K562 (cell line): ENCODE data around the gene NAALAD2. TPM values are rescaled to one million over a fixed set of nuclear protein-coding genes. Genes with fewer than 3 reads are reported as not detected.
A peak's percentile ranks its signal among the peaks of the same experiment; 100 is the strongest.

Experiments
- ATF6 ChIP-seq: sonication (generic); formaldehyde crosslinking; IDR thresholded peaks from 2 replicates; pipeline ENCODE4 v1.4.0; 2020; ENCODE audit warnings: mild to moderate bottlenecking, missing genetic modification reagents
- CGGBP1 ChIP-seq: fragments of 250-450 bp; sonication (Bioruptor Pico); IDR thresholded peaks from 2 replicates; pipeline ENCODE4 v1.9.0; 2021; ENCODE audit warnings: mild to moderate bottlenecking
- GABPA ChIP-seq: fragments of 200-800 bp; sonication (Bioruptor generic); conservative IDR thresholded peaks from 2 replicates; pipeline ENCODE4 v1.6.1; 2016; ENCODE audit warnings: low read depth, missing genetic modification characterization, missing compliant biosample characterization
- GTF2E2 ChIP-seq: fragments of 200-800 bp; sonication (Bioruptor generic); IDR thresholded peaks from 2 replicates; pipeline ENCODE4 v1.6.1; 2016; ENCODE audit warnings: missing genetic modification characterization, missing compliant biosample characterization
- HDAC8 ChIP-seq: fragments of 450-650 bp; IDR thresholded peaks from 2 replicates; pipeline ENCODE4 v1.6.1; 2016; ENCODE audit warnings: mild to moderate bottlenecking, missing genetic modification characterization, moderate library complexity, missing compliant biosample characterization
- HMGN3 ChIP-seq: IDR thresholded peaks from 2 replicates; pipeline ENCODE4 v1.6.1; 2011; ENCODE audit warnings: borderline replicate concordance, low read depth, mild to moderate bottlenecking, mixed read lengths, low read length; ENCODE audit not compliant: insufficient read length; ENCODE audit errors: extremely low read depth
- HOXB6 ChIP-seq: fragments of 250-450 bp; sonication (Bioruptor Pico); IDR thresholded peaks from 2 replicates; pipeline ENCODE4 v1.5.1; 2022; ENCODE audit warnings: mild to moderate bottlenecking, borderline replicate concordance
- KLF13 ChIP-seq: fragments of 450-650 bp; IDR thresholded peaks from 2 replicates; pipeline ENCODE4 v1.6.1; 2016; ENCODE audit warnings: missing genetic modification characterization, low read depth, mild to moderate bottlenecking, missing compliant biosample characterization, moderate library complexity, borderline replicate concordance
- MAFG ChIP-seq: fragments of 450-650 bp; conservative IDR thresholded peaks from 2 replicates; pipeline ENCODE4 v1.6.1; 2016; ENCODE audit warnings: missing genetic modification characterization, missing compliant biosample characterization
- NR2C2 ChIP-seq, 2 experiments: fragments of 200-800 bp in 1 of 2; sonication (Bioruptor generic) in 1 of 2; sonication (generic) in 1 of 2; formaldehyde crosslinking in 1 of 2; IDR thresholded peaks; 2 replicates each; pipeline versions ENCODE4 v1.6.1 to v1.8.0; 2016 to 2022; ENCODE audit warnings: mild to moderate bottlenecking in 1 of 2, missing compliant biosample characterization in 1 of 2, missing genetic modification characterization in 1 of 2, missing genetic modification reagents in 1 of 2
- PCBP2 ChIP-seq: fragments of 200-400 bp; formaldehyde crosslinking; IDR thresholded peaks from 2 replicates; pipeline ENCODE4 v1.6.1; 2018; ENCODE audit warnings: low read length, low read depth, mild to moderate bottlenecking, moderate library complexity; ENCODE audit not compliant: poor library complexity, severe bottlenecking
- SMC3 ChIP-seq: conservative IDR thresholded peaks from 2 replicates; pipeline ENCODE4 v1.6.1; 2011; ENCODE audit warnings: low read depth, low read length, improper control_type of control experiment; ENCODE audit not compliant: insufficient read depth
- SPI1 ChIP-seq: IDR thresholded peaks from 2 replicates; pipeline ENCODE4 v1.6.1; 2011; ENCODE audit warnings: low read depth, low read length, control low read depth, borderline replicate concordance
- TAF9B ChIP-seq: fragments of 450-650 bp; IDR thresholded peaks from 2 replicates; pipeline ENCODE4 v1.6.1; 2018; ENCODE audit warnings: mild to moderate bottlenecking; ENCODE audit not compliant: partially characterized antibody
- TRIM24 ChIP-seq, 2 experiments: fragments of 450-650 bp; IDR thresholded peaks; 2 replicates each; pipeline ENCODE4 v1.6.1; 2016
- ZNF57 ChIP-seq: fragments of 450-650 bp; formaldehyde crosslinking; IDR thresholded peaks from 2 replicates; pipeline ENCODE4 v1.4.0; 2020; ENCODE audit warnings: mild to moderate bottlenecking, moderate library complexity
- polyA plus RNA-seq, 8 experiments: library from polyadenylated mRNA; depleted of rRNA in 4 of 8; stranded (reverse) in 5 of 8; unstranded in 3 of 8; fragments of >200 nt; fragmentation: Nextera tagmentation in 2 of 8; fragmentation: Illumina TruSeq in 1 of 8; extraction: Ambion mirVana in 2 of 8; extraction: Trizol in 1 of 8; gene quantifications; 2 replicates each; pipeline versions ENCODE4 v1.2.1 to v1.2.3, GENCODE V29; 2011 to 2014; ENCODE audit warnings: inconsistent platforms in 1 of 8, missing spikeins in 1 of 8
- total RNA-seq, 7 experiments: library from RNA; depleted of rRNA in 6 of 7; stranded (reverse); fragments of >200 nt in 6 of 7; fragmentation: Illumina TruSeq in 2 of 7; extraction: Trizol in 2 of 7; gene quantifications; 2 replicates each; pipeline versions ENCODE4 v1.2.1 to v1.2.3, GENCODE V29; 2011 to 2021; ENCODE audit warnings: low replicate concordance in 1 of 7
- TF ChIP-seq, protein P1 (sequence below), 2 experiments: IDR thresholded peaks in 1 of 2; conservative IDR thresholded peaks in 1 of 2; 2 replicates each; pipeline ENCODE4 v1.6.1; 2016; ENCODE audit warnings: low read depth in 2 of 2, mild to moderate bottlenecking in 1 of 2, missing compliant biosample characterization in 1 of 2, missing genetic modification characterization in 1 of 2, moderate library complexity in 1 of 2
- TF ChIP-seq, protein P2 (sequence below): fragments of 150-350 bp; IDR thresholded peaks from 2 replicates; pipeline ENCODE4 v1.6.1; 2014; ENCODE audit warnings: low read depth, mild to moderate bottlenecking, low read length, borderline replicate concordance

The NAALAD2 gene
- total and polyA plus RNA-seq, 9 of the 15 experiments (the other 6 are each of a cell fraction or from before 2014, with no cell fraction given): 0.05 to 0.24 (median 0.12) TPM

GRCh38 chr11:90223248-90223585 is 88.8 kb downstream of the NAALAD2 start (continued):
- TF ChIP-seq, protein P1, sequence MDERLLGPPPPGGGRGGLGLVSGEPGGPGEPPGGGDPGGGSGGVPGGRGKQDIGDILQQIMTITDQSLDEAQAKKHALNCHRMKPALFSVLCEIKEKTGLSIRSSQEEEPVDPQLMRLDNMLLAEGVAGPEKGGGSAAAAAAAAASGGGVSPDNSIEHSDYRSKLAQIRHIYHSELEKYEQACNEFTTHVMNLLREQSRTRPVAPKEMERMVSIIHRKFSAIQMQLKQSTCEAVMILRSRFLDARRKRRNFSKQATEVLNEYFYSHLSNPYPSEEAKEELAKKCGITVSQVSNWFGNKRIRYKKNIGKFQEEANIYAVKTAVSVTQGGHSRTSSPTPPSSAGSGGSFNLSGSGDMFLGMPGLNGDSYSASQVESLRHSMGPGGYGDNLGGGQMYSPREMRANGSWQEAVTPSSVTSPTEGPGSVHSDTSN (CRISPR knock-in tag; IDR thresholded peaks at IDR 0.05; ENCODE audit: low read depth): no peak
- TF ChIP-seq, protein P1 (tag; conservative IDR thresholded peaks at IDR 0.05; ENCODE audit: low read depth): no peak
- TF ChIP-seq HOXB6 (CRISPR knock-in tag): no peak
- no peak for TF ChIP-seq CGGBP1 (CRISPR knock-in tag)
- TF ChIP-seq SMC3: no peak
- TF ChIP-seq PCBP2: no peak
- TF ChIP-seq HMGN3: peak; percentile 1
- TF ChIP-seq, protein P2, sequence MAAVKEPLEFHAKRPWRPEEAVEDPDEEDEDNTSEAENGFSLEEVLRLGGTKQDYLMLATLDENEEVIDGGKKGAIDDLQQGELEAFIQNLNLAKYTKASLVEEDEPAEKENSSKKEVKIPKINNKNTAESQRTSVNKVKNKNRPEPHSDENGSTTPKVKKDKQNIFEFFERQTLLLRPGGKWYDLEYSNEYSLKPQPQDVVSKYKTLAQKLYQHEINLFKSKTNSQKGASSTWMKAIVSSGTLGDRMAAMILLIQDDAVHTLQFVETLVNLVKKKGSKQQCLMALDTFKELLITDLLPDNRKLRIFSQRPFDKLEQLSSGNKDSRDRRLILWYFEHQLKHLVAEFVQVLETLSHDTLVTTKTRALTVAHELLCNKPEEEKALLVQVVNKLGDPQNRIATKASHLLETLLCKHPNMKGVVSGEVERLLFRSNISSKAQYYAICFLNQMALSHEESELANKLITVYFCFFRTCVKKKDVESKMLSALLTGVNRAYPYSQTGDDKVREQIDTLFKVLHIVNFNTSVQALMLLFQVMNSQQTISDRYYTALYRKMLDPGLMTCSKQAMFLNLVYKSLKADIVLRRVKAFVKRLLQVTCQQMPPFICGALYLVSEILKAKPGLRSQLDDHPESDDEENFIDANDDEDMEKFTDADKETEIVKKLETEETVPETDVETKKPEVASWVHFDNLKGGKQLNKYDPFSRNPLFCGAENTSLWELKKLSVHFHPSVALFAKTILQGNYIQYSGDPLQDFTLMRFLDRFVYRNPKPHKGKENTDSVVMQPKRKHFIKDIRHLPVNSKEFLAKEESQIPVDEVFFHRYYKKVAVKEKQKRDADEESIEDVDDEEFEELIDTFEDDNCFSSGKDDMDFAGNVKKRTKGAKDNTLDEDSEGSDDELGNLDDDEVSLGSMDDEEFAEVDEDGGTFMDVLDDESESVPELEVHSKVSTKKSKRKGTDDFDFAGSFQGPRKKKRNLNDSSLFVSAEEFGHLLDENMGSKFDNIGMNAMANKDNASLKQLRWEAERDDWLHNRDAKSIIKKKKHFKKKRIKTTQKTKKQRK: no peak
- no peak for TF ChIP-seq HDAC8
- 0 out of 2 replicates have a peak, but pooled peaks have one; percentile 8 for TF ChIP-seq KLF13 (tag)
- TF ChIP-seq GTF2E2 (tag): no peak
- no peak for TF ChIP-seq TAF9B
- no peak for TF ChIP-seq NR2C2 (CRISPR knock-in tag; IDR thresholded peaks at IDR 0.05)
- TF ChIP-seq NR2C2 (tag; IDR thresholded peaks at IDR 0.05): 0 out of 2 replicates have a peak, but pooled peaks have one; percentile 28
- no peak for TF ChIP-seq MAFG (tag)
- 0 out of 2 replicates have a peak, but pooled peaks have one; percentile 30 for TF ChIP-seq SPI1
- TF ChIP-seq TRIM24 (IDR thresholded peaks at IDR 0.05): no peak
- TF ChIP-seq GABPA (tag): peak; percentile 22; the same call in 1 of the 2 replicates
- TF ChIP-seq ATF6 (CRISPR knock-in tag): 0 out of 2 replicates have a peak, but pooled peaks have one; percentile 41
- TF ChIP-seq ZNF57 (CRISPR knock-in tag): no peak
